GM12864 (cell line): Measurements from ENCODE around the gene MMP14.
A peak's percentile ranks its signal among the peaks of the same experiment; 100 is the strongest.
"Not testable (repeated sequence)": the region's sequence is repeated elsewhere in the genome, so short reads cannot be mapped to it uniquely, and the experiment has no call there.

Source experiments
- DNase-seq: peaks from one replicate; pipeline ENCODE4 v3.0.0-alpha.2; 2011; ENCODE audit warnings: low read depth
- H3K4me3 ChIP-seq: 2 replicates; pipeline ENCODE4 v1.5.1; 2011; ENCODE audit warnings: mild to moderate bottlenecking, low read depth, low read length, control low read depth
- TF ChIP-seq, protein P1 (sequence below): IDR thresholded peaks from 2 replicates; pipeline ENCODE4 v1.5.1; 2011; ENCODE audit warnings: low read depth, mild to moderate bottlenecking, moderate library complexity, low read length, control low read depth, inconsistent platforms; ENCODE audit errors: missing control alignments

The MMP14 gene

DNA sequence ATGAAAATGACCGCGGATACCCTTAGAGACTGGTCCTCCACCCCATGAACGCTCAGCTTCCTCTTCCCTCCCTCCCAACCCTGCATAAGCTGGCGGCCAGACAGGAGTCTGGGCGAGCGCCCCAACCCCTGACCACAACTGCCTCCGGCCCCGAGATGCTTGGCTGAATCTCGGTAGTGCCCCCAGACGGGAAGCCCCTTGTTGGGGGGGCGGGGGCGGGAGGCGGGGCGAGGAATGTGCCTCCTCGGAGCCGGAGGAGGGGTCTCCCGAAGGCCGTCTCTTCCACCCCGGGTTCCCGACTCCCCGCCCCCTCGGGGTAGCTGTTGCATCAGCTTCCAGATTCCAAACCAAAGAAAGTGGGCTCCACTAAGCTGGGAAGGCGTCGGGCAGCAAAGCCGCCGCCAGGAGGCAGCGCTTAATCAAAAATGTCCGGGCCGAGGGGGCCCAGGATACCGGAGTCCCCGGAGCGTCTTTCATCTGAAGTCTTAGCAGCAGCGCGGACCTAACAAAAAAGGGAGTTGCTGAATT is 13.8 kb upstream of the MMP14 start:
- H3K4me3 ChIP-seq, result peak overlapping the region; percentile 52
- TF ChIP-seq, protein P1, sequence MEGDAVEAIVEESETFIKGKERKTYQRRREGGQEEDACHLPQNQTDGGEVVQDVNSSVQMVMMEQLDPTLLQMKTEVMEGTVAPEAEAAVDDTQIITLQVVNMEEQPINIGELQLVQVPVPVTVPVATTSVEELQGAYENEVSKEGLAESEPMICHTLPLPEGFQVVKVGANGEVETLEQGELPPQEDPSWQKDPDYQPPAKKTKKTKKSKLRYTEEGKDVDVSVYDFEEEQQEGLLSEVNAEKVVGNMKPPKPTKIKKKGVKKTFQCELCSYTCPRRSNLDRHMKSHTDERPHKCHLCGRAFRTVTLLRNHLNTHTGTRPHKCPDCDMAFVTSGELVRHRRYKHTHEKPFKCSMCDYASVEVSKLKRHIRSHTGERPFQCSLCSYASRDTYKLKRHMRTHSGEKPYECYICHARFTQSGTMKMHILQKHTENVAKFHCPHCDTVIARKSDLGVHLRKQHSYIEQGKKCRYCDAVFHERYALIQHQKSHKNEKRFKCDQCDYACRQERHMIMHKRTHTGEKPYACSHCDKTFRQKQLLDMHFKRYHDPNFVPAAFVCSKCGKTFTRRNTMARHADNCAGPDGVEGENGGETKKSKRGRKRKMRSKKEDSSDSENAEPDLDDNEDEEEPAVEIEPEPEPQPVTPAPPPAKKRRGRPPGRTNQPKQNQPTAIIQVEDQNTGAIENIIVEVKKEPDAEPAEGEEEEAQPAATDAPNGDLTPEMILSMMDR, result peak; percentile 75
- no peak for DNase-seq

GRCh38 chr14:22824711-22825359 is 11.6 kb upstream of the MMP14 start:
- no peak for DNase-seq
- no peak overlapping the region for H3K4me3 ChIP-seq
- TF ChIP-seq, protein P1, result no peak

DNA sequence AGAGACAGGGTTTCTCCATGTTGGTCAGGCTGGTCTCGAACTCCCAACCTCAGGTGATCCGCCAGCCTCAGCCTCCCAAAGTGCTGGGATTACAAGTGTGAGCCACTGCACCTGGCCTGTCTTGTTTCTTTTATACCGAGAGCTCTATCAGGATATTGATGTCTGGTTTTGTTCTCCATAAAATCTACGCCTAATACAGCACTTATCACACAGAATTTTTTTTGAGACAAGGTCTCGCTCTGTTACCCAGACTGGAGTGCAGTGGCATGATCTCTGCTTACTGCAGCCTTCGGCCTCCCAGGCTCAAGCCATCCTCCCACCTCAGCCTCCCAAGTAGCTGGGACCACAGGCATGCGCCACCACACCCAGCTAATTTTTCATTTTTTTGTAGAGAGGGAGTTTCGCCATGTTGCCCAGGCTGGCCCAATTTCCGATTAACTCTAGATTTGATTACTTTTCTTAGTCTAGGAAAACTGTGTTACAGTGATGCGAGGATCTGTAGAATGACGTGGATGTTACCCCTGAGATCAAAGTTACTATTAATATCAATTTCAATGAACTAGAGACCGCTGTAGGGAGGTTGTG is 7.2 kb upstream of the MMP14 start:
- not testable (repeated sequence) for DNase-seq
- H3K4me3 ChIP-seq, result peak overlapping the region; percentile 78

- DNase-seq, result peak; percentile 88
- peak within 1 kb of the TSS; percentile 78 for H3K4me3 ChIP-seq
- TF ChIP-seq, protein P1, result no peak
Measured at GRCh38 chr14:22829661-22830442, 6.5 kb upstream of the MMP14 start, which contains the start of gene MRPL52. TSS of gene MRPL52 (plus strand) at chr14:22829887. CDS start at chr14:22829913, 26 bp downstream.

GRCh38 chr14:22830443-22831010 is 5.9 kb upstream of the MMP14 start:
- peak overlapping the region; percentile 78 for H3K4me3 ChIP-seq
- no peak for DNase-seq
- TF ChIP-seq, protein P1, result no peak

GRCh38 chr14:22835505-22835904 is 880 bp upstream of the MMP14 start:
- TF ChIP-seq, protein P1, result no peak
- no peak overlapping the region for H3K4me3 ChIP-seq
- DNase-seq, result no peak
